OCI-LY1 (cell line): ENCODE measurements around the gene SPSB1.

Experiments used
- H2AFZ ChIP-seq: fragments of 200-600 bp; sonication (generic), shearing (Covaris generic); 2 replicates; pipeline ENCODE4 v1.6.0; 2014; ENCODE audit warnings: antibody characterized with exemption, mild to moderate bottlenecking, low read length
- H3F3A ChIP-seq: fragments of 200-600 bp; sonication (generic), shearing (Covaris generic); 2 replicates; pipeline ENCODE4 v1.6.0; 2014; ENCODE audit warnings: mild to moderate bottlenecking, antibody characterized with exemption, low read length, moderate library complexity; ENCODE audit not compliant: insufficient read depth
- H3K27ac ChIP-seq: fragments of 200-600 bp; sonication (generic); 2 replicates; pipeline ENCODE4 v1.5.1; 2014; ENCODE audit warnings: low read length, mixed run types, mild to moderate bottlenecking, low read depth; ENCODE audit not compliant: poor library complexity, severe bottlenecking
- H3K27me3 ChIP-seq: fragments of 200-600 bp; sonication (generic); 2 replicates; pipeline ENCODE4 v1.6.0; 2014; ENCODE audit warnings: antibody characterized with exemption, mild to moderate bottlenecking, low read length, moderate library complexity; ENCODE audit not compliant: insufficient read depth
- H3K36me3 ChIP-seq: fragments of 200-600 bp; sonication (generic); 2 replicates; pipeline ENCODE4 v1.6.1; 2014; ENCODE audit warnings: mild to moderate bottlenecking, antibody characterized with exemption, low read length, moderate library complexity, mixed read lengths; ENCODE audit not compliant: insufficient read depth
- H3K4me1 ChIP-seq: fragments of 200-600 bp; sonication (generic); 2 replicates; pipeline ENCODE4 v1.5.1; 2014; ENCODE audit warnings: mild to moderate bottlenecking, low read length, moderate library complexity; ENCODE audit not compliant: insufficient read depth, severe bottlenecking
- H3K4me2 ChIP-seq: fragments of 200-600 bp; sonication (generic), shearing (Covaris generic); 2 replicates; pipeline ENCODE4 v1.6.1; 2014; ENCODE audit warnings: low read length
- H3K4me3 ChIP-seq: fragments of 200-600 bp; sonication (generic); 2 replicates; pipeline ENCODE4 v1.5.1; 2014; ENCODE audit warnings: low read length, low read depth, mild to moderate bottlenecking, mixed read lengths; ENCODE audit not compliant: poor library complexity, severe bottlenecking
- H3K79me2 ChIP-seq: fragments of 200-600 bp; shearing (Covaris generic); 2 replicates; pipeline ENCODE4 v1.6.1; 2016; ENCODE audit warnings: mixed run types, low read length, mixed read lengths; ENCODE audit not compliant: insufficient read depth
- H3K9ac ChIP-seq: fragments of 200-600 bp; sonication (generic), shearing (Covaris generic); 2 replicates; pipeline ENCODE4 v1.6.1; 2014; ENCODE audit warnings: mild to moderate bottlenecking, low read length, mixed read lengths
- H3K9me2 ChIP-seq: fragments of 200-600 bp; sonication (generic), shearing (Covaris generic); 2 replicates; pipeline ENCODE4 v1.6.1; 2014; ENCODE audit warnings: low read depth, mild to moderate bottlenecking, low read length, mixed read lengths
- H3K9me3 ChIP-seq: fragments of 200-600 bp; shearing (Covaris generic); 2 replicates; pipeline ENCODE4 v1.6.1; 2014; ENCODE audit warnings: low read length, mixed read lengths
- H4K20me1 ChIP-seq: fragments of 200-600 bp; sonication (generic), shearing (Covaris generic); 2 replicates; pipeline ENCODE4 v1.6.0; 2016; ENCODE audit warnings: mild to moderate bottlenecking, low read length; ENCODE audit not compliant: insufficient read depth
- EZH2 ChIP-seq: fragments of 200-600 bp; sonication (generic), shearing (Covaris generic); IDR thresholded peaks from 2 replicates; pipeline ENCODE4 v1.8.0; 2017; ENCODE audit warnings: borderline replicate concordance, mixed run types, mild to moderate bottlenecking, antibody characterized with exemption, low read length, moderate library complexity, mixed read lengths
- TF ChIP-seq, protein P1 (sequence below): fragments of 200-600 bp; sonication (generic), shearing (Covaris generic); IDR thresholded peaks from 2 replicates; pipeline ENCODE4 v1.5.1; 2017; ENCODE audit warnings: mild to moderate bottlenecking, antibody characterized with exemption, low read length, moderate library complexity, mixed read lengths

Gene SPSB1

DNA sequence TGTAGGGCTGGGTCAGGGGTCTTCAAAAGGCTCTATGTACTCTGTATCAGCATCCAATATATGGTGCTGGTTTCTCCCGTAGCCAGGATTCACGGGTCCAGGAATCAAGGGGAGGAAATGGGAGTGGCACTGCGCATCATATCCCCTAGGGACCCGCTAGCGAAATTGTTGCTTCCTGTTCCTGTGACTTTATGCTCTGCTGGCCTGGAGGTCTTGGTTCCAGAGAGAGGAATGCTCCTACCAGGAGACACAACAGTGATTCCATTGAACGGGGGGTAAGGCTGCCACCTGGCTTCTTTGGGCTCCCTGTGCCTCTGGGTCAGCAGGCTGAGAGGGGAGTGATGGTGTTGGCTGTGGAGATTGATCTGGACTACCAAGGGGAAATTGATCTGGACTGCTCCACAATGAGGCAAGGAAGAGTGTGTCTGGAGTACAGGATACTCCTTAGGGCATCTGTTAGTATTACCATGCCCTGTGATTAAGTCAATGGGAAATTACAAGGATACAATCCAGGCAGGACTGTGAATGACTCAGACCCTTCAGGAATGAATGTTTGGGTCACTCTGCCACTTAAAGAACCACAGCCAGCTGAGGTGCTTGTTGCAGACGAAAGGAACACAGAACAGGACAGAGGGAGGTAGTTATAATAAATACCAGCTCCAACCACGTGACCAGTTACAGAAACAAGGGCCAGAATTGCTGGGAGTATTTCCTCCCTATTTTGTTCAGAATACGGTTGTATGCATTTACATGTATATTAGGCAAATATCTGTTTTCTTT is 10.2 kb downstream of the SPSB1 start:
- H3K9me3 ChIP-seq: no peaks in the 10 kb centered on the region
- peaks cover 39% of the 10 kb centered on the region for H3K4me1 ChIP-seq
- no peak overlapping the region for H2AFZ ChIP-seq
- H3K4me2 ChIP-seq: no peak overlapping the region
- H3K27me3 ChIP-seq: no peaks in the 10 kb centered on the region; the same call in 1 of the 2 replicates
- no peaks in the 10 kb centered on the region for H3F3A ChIP-seq
- no peaks in the 10 kb centered on the region for H3K9me2 ChIP-seq
- TF ChIP-seq EZH2: no peak
- TF ChIP-seq, protein P1, sequence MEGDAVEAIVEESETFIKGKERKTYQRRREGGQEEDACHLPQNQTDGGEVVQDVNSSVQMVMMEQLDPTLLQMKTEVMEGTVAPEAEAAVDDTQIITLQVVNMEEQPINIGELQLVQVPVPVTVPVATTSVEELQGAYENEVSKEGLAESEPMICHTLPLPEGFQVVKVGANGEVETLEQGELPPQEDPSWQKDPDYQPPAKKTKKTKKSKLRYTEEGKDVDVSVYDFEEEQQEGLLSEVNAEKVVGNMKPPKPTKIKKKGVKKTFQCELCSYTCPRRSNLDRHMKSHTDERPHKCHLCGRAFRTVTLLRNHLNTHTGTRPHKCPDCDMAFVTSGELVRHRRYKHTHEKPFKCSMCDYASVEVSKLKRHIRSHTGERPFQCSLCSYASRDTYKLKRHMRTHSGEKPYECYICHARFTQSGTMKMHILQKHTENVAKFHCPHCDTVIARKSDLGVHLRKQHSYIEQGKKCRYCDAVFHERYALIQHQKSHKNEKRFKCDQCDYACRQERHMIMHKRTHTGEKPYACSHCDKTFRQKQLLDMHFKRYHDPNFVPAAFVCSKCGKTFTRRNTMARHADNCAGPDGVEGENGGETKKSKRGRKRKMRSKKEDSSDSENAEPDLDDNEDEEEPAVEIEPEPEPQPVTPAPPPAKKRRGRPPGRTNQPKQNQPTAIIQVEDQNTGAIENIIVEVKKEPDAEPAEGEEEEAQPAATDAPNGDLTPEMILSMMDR: no peak
- H4K20me1 ChIP-seq: no peaks in the 10 kb centered on the region; the same call in 1 of the 2 replicates
- peaks cover 17% of the 10 kb centered on the region for H3K79me2 ChIP-seq
- H3K27ac ChIP-seq: no peak overlapping the region
- H3K36me3 ChIP-seq: peaks cover 2% of the 10 kb centered on the region; the same call in 1 of the 2 replicates
- no peak overlapping the region for H3K4me3 ChIP-seq
- H3K9ac ChIP-seq: no peak overlapping the region

DNA sequence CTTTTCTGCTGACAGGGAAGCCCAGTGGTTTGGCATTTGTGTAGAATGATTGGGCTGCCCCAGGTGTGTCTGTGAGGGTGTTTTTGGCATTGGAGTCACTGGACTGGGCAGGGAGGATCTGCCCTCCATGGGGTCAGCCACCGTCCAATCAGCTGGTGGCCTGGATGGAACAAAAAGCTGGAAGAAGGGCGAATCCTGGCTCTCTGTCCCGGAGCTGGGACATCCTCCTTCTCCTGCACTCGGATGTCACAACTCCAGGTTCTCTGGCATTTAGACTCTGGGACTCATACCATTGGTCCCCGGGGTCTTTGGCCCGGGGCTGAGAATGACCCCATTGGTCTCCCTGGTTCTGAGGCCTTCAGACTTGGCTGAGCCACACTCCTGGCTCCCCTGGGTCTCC is 11.2 kb downstream of the SPSB1 start:
- Histone ChIP-seq H3K36me3 (peaks cover 2% of the 10 kb centered on the region; the same call in 1 of the 2 replicates), H3K9me3 (no peaks in the 10 kb centered on the region), H3K4me2 (no peak overlapping the region), H3K79me2 (peaks cover 11% of the 10 kb centered on the region; the same call in 1 of the 2 replicates), H2AFZ (no peak overlapping the region), H3K9ac (no peak overlapping the region), H3K27me3 (no peaks in the 10 kb centered on the region; the same call in 1 of the 2 replicates), H3K9me2 (no peaks in the 10 kb centered on the region), H3K4me3 (no peak overlapping the region), H3K4me1 (peaks cover 49% of the 10 kb centered on the region), H3K27ac (no peak overlapping the region), H4K20me1 (no peaks in the 10 kb centered on the region; the same call in 1 of the 2 replicates), H3F3A (no peaks in the 10 kb centered on the region)
- TF ChIP-seq, protein P1: no peak
- no peak for TF ChIP-seq EZH2

DNA sequence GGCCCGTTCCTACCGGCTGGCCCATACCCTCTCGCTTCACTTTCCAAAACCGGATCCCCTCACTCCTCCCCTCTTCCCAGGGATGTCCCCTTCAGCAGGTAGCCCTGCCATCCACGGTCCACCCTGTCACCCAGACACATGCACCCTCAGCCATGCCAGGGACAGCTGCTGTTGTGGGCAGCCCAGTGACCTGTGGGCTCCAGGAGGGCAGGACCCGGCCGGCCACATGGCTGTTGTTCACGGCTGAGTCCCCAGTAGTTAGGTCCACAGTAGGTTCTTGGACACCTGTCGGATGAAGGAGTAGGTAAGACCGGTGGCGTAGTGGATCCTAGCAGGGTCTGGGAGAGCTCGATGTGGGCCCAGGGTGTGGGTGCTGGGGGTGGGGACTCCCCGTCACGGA is 12.5 kb downstream of the SPSB1 start:
- Histone ChIP-seq H2AFZ (no peak overlapping the region), H3K4me1 (peaks cover 48% of the 10 kb centered on the region), H3K4me2 (no peak overlapping the region), H3K4me3 (no peak overlapping the region), H3K9me2 (no peaks in the 10 kb centered on the region), H3K79me2 (peaks cover 11% of the 10 kb centered on the region; the same call in 1 of the 2 replicates), H3K9ac (no peak overlapping the region), H3K36me3 (peaks cover 2% of the 10 kb centered on the region; the same call in 1 of the 2 replicates), H3K27ac (no peak overlapping the region), H3K27me3 (no peaks in the 10 kb centered on the region; the same call in 1 of the 2 replicates), H3K9me3 (no peaks in the 10 kb centered on the region), H4K20me1 (no peaks in the 10 kb centered on the region; the same call in 1 of the 2 replicates), H3F3A (no peaks in the 10 kb centered on the region)
- TF ChIP-seq, protein P1: no peak
- TF ChIP-seq EZH2: no peak
